GM12891 (cell line): ENCODE data around the gene PCDH15.

ENCODE experiments used
- DNase-seq: peaks from one replicate; pipeline ENCODE4 v3.0.0; 2011; ENCODE audit warnings: low spot score; ENCODE audit not compliant: insufficient read length
- FAIRE-seq: peaks from 2 replicates; lab custom pipeline; 2011; peaks lifted over from hg19 to GRCh38; lab: Jason Lieb, UNC
- PAX5 ChIP-seq: IDR thresholded peaks from 2 replicates; pipeline ENCODE4 v1.6.1; 2011; ENCODE audit warnings: low read length, moderate library complexity, mild to moderate bottlenecking; ENCODE audit not compliant: insufficient read depth, severe bottlenecking
- POLR2A ChIP-seq: IDR thresholded peaks from 2 replicates; pipeline ENCODE4 v1.6.1; 2011; ENCODE audit warnings: low read depth, low read length, control low read depth
- POLR2AphosphoS5 ChIP-seq: IDR thresholded peaks from 2 replicates; pipeline ENCODE4 v1.6.1; 2011; ENCODE audit warnings: low read depth, low read length, control low read depth
- POU2F2 ChIP-seq: IDR thresholded peaks from 2 replicates; pipeline ENCODE4 v1.6.1; 2011; ENCODE audit warnings: low read depth, mild to moderate bottlenecking, control low read depth, low read length, moderate library complexity
- SPI1 ChIP-seq: IDR thresholded peaks from 2 replicates; pipeline ENCODE4 v1.6.1; 2011; ENCODE audit warnings: low read depth, low read length, control low read depth
- TAF1 ChIP-seq: IDR thresholded peaks from 2 replicates; pipeline ENCODE4 v1.6.1; 2011; ENCODE audit warnings: low read depth, low read length, control low read depth

The PCDH15 gene

DNA sequence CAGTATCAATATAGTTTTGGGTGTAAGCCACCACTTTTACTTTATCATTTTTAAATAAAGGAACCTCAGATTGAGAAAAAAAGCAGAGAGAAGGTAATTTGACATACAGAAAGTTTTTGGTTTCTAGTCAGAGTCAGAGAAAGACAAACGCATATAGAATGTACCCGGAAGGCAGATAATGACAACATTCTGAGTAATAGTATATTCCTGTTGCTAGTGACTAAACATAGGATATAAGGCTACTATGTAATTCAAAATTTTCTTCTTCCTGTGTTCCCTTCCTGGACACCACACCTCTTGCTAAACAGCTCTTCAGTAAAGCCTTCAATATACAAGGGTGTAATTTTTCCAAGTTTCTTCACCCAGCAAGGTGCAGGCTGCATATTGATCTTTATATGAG is 597.6 kb downstream of the PCDH15 start:
- DNase-seq (no peak), FAIRE-seq (no peak)
- TF ChIP-seq PAX5: no peak
- TF ChIP-seq SPI1: no peak
- TF ChIP-seq POLR2A: no peak
- no peak for TF ChIP-seq POLR2AphosphoS5
- TF ChIP-seq TAF1: no peak

DNA sequence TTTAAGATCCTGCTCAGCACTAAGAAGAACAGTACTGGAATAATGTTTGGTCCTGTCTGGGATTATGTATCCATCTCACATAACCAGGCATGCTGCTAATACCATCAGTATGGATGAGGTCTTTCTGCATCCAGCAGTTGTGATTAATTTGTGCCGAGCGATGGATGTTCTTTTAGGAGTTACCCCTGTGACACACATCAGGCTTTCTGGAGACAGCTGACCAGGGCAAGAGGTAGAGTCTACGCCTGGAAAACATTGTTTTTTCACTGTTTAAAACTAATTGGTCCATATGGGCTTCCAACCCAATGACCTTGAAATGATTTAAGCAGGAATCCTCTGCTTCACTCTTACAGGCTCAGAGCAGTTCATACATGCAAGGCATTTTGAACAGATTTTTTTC is 603.0 kb downstream of the PCDH15 start:
- DNase-seq (no peak), FAIRE-seq (no peak)
- TF ChIP-seq SPI1 (no peak), POLR2A (no peak), TAF1 (no peak), POLR2AphosphoS5 (no peak), POU2F2 (no peak), PAX5 (no peak)

DNA sequence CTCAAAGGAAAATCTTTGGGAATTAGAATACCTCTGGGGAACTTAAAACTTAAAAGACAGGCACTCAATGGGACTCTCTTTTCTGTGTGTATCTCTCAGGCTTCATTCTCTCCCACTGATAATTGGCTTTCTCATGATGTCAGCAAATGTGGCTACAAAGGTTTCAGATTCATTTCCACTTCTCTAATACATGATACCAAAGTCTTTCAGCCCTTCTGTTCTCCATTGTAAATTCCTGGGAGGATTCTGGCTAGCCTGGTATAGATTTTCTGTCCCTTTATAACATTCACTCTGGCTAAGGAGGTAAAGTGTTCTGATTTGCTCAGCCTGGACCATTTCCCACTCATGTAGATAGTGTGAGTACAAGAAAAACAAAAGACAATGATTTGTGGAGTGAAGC is 606.2 kb downstream of the PCDH15 start:
- TF ChIP-seq POLR2A: no peak
- peak; percentile 68 for TF ChIP-seq SPI1
- DNase-seq (no peak), FAIRE-seq (no peak)

DNA sequence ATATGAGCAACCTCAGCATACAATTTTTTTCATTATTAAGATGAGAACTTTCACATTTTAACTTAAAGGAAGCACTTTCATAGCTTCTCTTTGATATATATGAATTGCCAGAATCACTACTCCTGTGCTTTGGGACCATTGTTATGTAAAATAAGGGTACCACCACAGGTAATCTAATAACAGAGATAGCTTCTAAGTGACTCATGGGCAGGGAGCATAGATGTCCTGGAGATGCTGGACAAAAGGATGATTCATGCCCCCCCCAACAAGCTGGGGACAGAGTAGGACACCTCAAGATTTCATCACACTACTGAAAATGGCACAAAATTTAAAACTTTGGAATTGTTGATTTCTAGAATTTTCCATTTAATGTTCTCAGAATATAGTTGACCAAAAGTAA is 641.1 kb downstream of the PCDH15 start:
- DNase-seq: no peak
- no peak for FAIRE-seq
- TF ChIP-seq SPI1: no peak
- no peak for TF ChIP-seq POLR2A

DNA sequence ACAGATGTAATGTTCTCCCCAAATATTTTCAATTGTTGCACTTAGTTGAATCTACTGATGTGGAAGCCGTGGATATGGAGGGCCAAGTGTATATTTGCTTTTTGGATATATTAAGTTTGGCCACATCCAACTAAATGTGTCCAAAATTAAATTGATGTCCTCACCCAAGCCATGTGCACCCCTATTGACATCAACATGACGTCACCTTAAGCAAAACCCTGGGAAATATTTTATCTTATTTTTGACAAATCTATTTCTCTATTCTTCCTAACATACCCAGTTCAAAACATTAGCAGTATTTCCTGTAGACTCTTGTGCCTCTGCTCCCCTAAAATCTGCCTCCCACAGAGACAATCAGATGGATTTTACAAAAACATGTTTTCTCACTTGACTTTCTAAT is 652.5 kb downstream of the PCDH15 start:
- no peak for FAIRE-seq
- TF ChIP-seq POLR2A: no peak
- TF ChIP-seq TAF1: no peak
- no peak for TF ChIP-seq SPI1
- no peak for TF ChIP-seq POLR2AphosphoS5
- TF ChIP-seq PAX5: no peak
- TF ChIP-seq POU2F2: no peak
- no peak for DNase-seq

DNA sequence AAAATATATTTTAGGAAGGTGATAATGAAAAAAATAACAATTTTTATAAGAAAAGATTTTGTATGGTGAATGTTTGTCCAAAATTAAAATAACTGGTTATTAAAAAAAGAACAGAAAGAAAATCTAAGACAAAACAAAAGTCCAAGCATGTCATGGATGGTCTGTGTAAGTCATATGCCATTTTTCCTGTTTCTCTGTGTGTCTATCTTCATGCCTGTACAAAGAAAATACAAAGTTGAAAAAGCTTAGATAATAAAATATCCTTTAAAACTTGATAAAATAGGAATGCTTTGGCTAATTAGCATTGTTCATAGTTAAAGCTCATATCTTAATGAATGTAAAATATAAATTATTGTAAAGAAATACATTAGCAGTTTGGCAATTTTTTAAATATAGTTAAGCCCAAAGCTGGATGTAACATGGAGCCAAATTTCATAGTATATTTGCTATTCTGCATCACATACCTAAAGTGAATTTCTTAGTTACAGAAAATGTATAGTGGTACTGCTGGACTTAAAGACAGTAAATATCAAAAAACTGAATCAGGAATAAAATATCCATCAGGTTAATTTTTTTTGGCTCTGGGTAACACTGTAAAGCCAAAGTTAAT is 661.1 kb downstream of the PCDH15 start:
- TF ChIP-seq POLR2AphosphoS5 (no peak), PAX5 (no peak), TAF1 (no peak), SPI1 (no peak), POLR2A (no peak), POU2F2 (no peak)
- DNase-seq: no peak
- FAIRE-seq: no peak

DNA sequence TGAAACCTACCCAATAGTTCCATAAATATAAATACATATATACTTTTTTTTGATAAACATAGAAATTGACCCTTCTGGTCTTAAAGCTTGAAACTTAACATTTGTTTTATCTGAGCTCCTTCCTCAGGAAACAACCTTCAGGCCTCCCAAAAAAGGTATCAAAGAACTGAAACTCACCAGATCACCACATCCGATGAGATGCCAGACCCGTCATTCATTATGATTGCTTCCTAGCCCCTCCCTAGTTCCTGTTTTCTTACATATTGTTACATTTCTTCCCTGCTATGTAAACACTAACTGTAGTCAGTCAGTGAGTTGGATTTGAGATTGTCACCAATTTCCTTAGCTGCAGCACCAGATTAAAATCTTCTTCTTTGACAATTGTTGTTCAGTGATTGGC is 663.6 kb downstream of the PCDH15 start:
- TF ChIP-seq POLR2AphosphoS5: no peak
- no peak for TF ChIP-seq TAF1
- TF ChIP-seq PAX5: no peak
- no peak for TF ChIP-seq SPI1
- FAIRE-seq (no peak), DNase-seq (no peak)

DNA sequence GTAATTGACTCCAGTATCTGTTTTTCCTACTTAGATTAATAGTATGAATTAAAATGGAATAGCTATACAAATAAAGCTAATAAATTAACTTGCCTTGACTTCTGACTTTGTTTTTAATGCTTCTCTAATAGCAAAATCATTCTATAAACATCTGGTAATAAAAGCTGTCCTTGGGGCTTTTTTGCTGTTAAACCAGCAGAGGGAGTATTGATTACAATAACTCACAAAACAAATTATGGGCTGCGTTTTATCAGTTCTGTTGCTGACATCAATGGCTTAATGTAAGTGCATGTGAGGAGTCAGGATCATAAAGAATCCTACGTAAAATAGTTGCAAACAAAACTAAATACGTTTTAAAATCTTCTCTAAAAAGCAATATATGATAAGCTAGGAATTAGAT is 667.8 kb downstream of the PCDH15 start:
- DNase-seq (no peak), FAIRE-seq (no peak)
- TF ChIP-seq POLR2AphosphoS5 (no peak), TAF1 (no peak)

DNA sequence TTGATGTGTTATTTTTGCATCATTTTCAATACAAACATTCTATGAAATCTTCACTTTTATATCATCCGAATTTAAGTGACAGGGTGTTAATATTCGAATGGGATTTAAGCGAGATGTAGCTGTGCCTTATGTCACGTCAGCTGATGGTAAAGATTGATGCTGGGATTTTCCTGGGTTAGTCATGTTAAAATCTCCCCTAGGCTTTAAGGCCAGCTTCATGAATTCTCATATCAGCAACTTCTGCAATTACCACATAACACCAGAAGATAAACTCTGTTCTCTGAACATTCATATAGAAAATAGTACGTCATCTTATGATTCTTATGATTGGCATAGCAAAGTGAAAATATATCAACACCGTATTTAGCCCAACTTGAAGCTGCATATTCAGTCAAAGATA is 669.2 kb downstream of the PCDH15 start:
- DNase-seq (no peak), FAIRE-seq (no peak)
- TF ChIP-seq TAF1 (no peak), POLR2AphosphoS5 (no peak), SPI1 (no peak), PAX5 (no peak), POU2F2 (no peak), POLR2A (no peak)

DNA sequence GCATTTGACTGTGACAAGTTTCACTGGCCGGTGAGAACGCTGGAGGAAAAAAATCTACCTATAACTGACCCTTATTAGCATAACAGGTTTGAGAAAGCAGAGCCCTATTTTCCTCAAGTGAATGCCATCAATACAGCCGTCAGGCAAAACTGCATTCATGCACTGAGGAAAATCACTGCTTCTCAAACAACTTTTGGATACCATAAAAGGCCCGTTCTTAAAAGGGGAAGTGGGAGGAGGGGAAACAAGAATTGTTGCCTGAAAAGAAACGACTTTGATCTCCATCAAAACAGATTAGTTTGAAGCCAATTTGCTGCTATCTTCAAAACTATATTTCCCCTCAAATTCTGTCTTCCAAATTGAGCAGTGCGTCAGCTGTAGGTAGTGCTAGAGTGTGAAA is 670.6 kb downstream of the PCDH15 start:
- no peak for FAIRE-seq
- TF ChIP-seq SPI1 (peak; percentile 72), POLR2AphosphoS5 (no peak), PAX5 (no peak), POU2F2 (no peak), TAF1 (no peak), POLR2A (no peak)
- no peak for DNase-seq

DNA sequence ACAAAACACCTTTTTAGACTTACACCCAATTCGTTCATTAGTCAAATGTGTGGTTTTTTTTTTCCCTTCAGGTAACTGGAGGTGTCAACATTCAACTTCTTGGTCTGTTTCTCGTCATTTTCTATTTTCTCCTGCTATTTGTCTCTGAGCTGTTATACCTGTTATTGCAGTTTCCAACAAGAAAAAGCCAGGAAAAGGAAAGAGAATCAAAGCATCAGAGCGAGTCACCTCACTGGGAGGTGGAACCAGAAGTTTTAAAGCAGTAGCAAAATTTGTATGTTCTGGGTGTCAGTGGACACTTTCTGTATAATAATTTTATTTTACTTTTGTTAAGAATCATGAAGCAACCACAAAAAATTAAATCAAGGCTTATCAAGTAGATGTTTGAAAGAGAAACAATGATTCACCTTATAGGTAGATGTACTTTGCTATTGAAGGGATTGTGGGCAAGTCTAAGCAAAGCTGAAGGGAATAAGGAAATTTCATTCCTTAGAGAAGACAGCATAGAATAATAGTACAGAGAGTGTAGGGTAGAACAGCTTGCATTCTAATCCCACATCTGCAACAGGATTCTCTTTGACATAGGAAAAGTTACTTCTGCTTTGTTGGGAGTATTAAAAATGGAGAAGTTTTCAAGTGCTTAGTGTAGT is 675.8 kb downstream of the PCDH15 start:
- no peak for DNase-seq
- no peak for FAIRE-seq
- TF ChIP-seq PAX5 (no peak), POLR2AphosphoS5 (no peak), POU2F2 (no peak), POLR2A (no peak), TAF1 (no peak), SPI1 (no peak)
